SK-N-SH (cell line): ENCODE results near the gene CHSY1. TPM values are rescaled to one million over a fixed set of nuclear protein-coding genes. Genes with fewer than 3 reads are reported as not detected.
"Not testable (repeated sequence)": the region's sequence is repeated elsewhere in the genome, so short reads cannot be mapped to it uniquely, and the experiment has no call there.

Source experiments
- CTCF ChIA-PET: fragments of 300-600, 350-600 bp; formaldehyde crosslinking; extraction: SDS; loops from one replicate; lab custom pipeline; 2021; lab: Yijun Ruan, JAX
- POLR2A ChIA-PET: fragments of 350-600 bp; sonication (Branson Sonifier 250); formaldehyde crosslinking; extraction: SDS; loops from one replicate; lab custom pipeline; 2020; ENCODE audit warnings: antibody characterized with exemption, inconsistent platforms; lab: Yijun Ruan, JAX
- DNase-seq: peaks from one replicate; pipeline ENCODE4 v3.0.0; 2012
- H2AFZ ChIP-seq: fragments of 200-600 bp; sonication (generic); 2 replicates; pipeline ENCODE4 v1.8.1; 2016; ENCODE audit warnings: antibody characterized with exemption, mild to moderate bottlenecking, low read depth
- H3F3A ChIP-seq: fragments of 200-600 bp; sonication (generic); replicated peaks from 2 replicates; pipeline ENCODE3; 2016; ENCODE audit warnings: antibody characterized with exemption, mild to moderate bottlenecking; ENCODE audit not compliant: insufficient read depth
- H3K27ac ChIP-seq, 2 experiments: fragments of 200-500 bp in 1 of 2; fragments of 200-600 bp in 1 of 2; sonication (Bioruptor generic) in 1 of 2; sonication (generic), shearing (Covaris generic) in 1 of 2; 2 replicates each; pipeline versions ENCODE4 v1.5.1 to v1.6.1; 2014 to 2016; ENCODE audit warnings: low read depth in 2 of 2, inconsistent platforms in 1 of 2, low read length in 1 of 2, mild to moderate bottlenecking in 1 of 2, mixed read lengths in 1 of 2
- H3K27me3 ChIP-seq: fragments of 200-600 bp; sonication (generic), shearing (Covaris generic); 2 replicates; pipeline ENCODE4 v1.6.1; 2016; ENCODE audit warnings: mixed run types; ENCODE audit not compliant: insufficient read depth
- H3K36me3 ChIP-seq, 2 experiments: fragments of 200-500 bp in 1 of 2; fragments of 200-600 bp in 1 of 2; sonication (Bioruptor generic) in 1 of 2; sonication (generic) in 1 of 2; replicated peaks in 1 of 2; 2 replicates each; pipeline versions ENCODE3 to v1.5.1; 2014 to 2016; ENCODE audit warnings: low read length in 1 of 2, mild to moderate bottlenecking in 1 of 2; ENCODE audit not compliant: insufficient read depth in 2 of 2, control insufficient read depth in 1 of 2
- H3K4me1 ChIP-seq, 2 experiments: fragments of 200-500 bp in 1 of 2; fragments of 200-600 bp in 1 of 2; sonication (Bioruptor generic) in 1 of 2; sonication (generic), shearing (Covaris generic) in 1 of 2; 2 replicates each; pipeline versions ENCODE4 v1.5.1 to v1.6.1; 2014 to 2016; ENCODE audit warnings: low read depth in 1 of 2, low read length in 1 of 2, mixed run types in 1 of 2; ENCODE audit not compliant: insufficient read depth in 2 of 2, control insufficient read depth in 1 of 2
- H3K4me2 ChIP-seq: fragments of 200-600 bp; sonication (generic), shearing (Covaris generic); 2 replicates; pipeline ENCODE4 v1.6.1; 2017; ENCODE audit warnings: mixed run types
- H3K4me3 ChIP-seq, 2 experiments: fragments of 200-500 bp in 1 of 2; fragments of 200-600 bp in 1 of 2; sonication (Bioruptor generic) in 1 of 2; sonication (generic), shearing (Covaris generic) in 1 of 2; 2 replicates each; pipeline versions ENCODE4 v1.5.1 to v1.8.1; 2014 to 2016; ENCODE audit warnings: low read depth in 2 of 2, inconsistent platforms in 1 of 2, low read length in 1 of 2, mild to moderate bottlenecking in 1 of 2, mixed read lengths in 1 of 2, moderate library complexity in 1 of 2
- H3K79me2 ChIP-seq: fragments of 200-600 bp; sonication (generic); 2 replicates; pipeline ENCODE4 v1.8.1; 2017; ENCODE audit warnings: mild to moderate bottlenecking; ENCODE audit not compliant: insufficient read depth
- H3K9ac ChIP-seq: fragments of 200-600 bp; sonication (generic); 2 replicates; pipeline ENCODE4 v1.6.1; 2017; ENCODE audit warnings: mixed run types
- H3K9me2 ChIP-seq: fragments of 200-600 bp; sonication (generic); 2 replicates; pipeline ENCODE4 v1.6.1; 2017; ENCODE audit warnings: mixed run types
- H3K9me3 ChIP-seq: fragments of 200-600 bp; sonication (generic); 2 replicates; pipeline ENCODE4 v1.6.1; 2017; ENCODE audit warnings: mixed run types, mild to moderate bottlenecking, moderate library complexity
- H4K20me1 ChIP-seq: fragments of 200-600 bp; sonication (generic); 2 replicates; pipeline ENCODE4 v1.6.1; 2017; ENCODE audit warnings: mild to moderate bottlenecking, mixed run types; ENCODE audit not compliant: insufficient read depth
- CHD2 ChIP-seq: fragments of 150-350 bp; IDR thresholded peaks from 2 replicates; pipeline ENCODE4 v1.6.1; 2018; ENCODE audit warnings: low read length; ENCODE audit not compliant: partially characterized antibody
- ELF1 ChIP-seq: IDR thresholded peaks from 2 replicates; pipeline ENCODE4 v1.4.0; 2012
- FOXJ3 ChIP-seq: sonication (generic); formaldehyde crosslinking; IDR thresholded peaks from 2 replicates; pipeline ENCODE4 v1.5.1; 2020; ENCODE audit warnings: mild to moderate bottlenecking, missing genetic modification reagents
- FOXM1 ChIP-seq: IDR thresholded peaks from 2 replicates; pipeline ENCODE4 v1.4.0; 2012; ENCODE audit warnings: low read depth, mild to moderate bottlenecking
- GATA2 ChIP-seq: sonication (generic); formaldehyde crosslinking; IDR thresholded peaks from 2 replicates; pipeline ENCODE4 v1.5.0; 2020; ENCODE audit warnings: mild to moderate bottlenecking, missing genetic modification reagents
- MXI1 ChIP-seq: IDR thresholded peaks from 2 replicates; pipeline ENCODE4 v1.6.1; 2012; ENCODE audit warnings: mild to moderate bottlenecking, low read depth, low read length, improper control_type of control experiment
- RFX5 ChIP-seq: IDR thresholded peaks from 2 replicates; pipeline ENCODE4 v1.6.1; 2012; ENCODE audit warnings: mild to moderate bottlenecking, improper control_type of control experiment, low read length
- SIN3A ChIP-seq: IDR thresholded peaks from 2 replicates; pipeline ENCODE4 v1.6.1; 2012; ENCODE audit warnings: low read depth, mild to moderate bottlenecking, low read length, moderate library complexity, borderline replicate concordance
- SMC3 ChIP-seq: IDR thresholded peaks from 2 replicates; pipeline ENCODE4 v1.6.1; 2012; ENCODE audit warnings: low read depth, low read length, improper control_type of control experiment
- TAF1 ChIP-seq: IDR thresholded peaks from 2 replicates; pipeline ENCODE4 v1.6.1; 2012; ENCODE audit warnings: low read depth, mild to moderate bottlenecking, low read length, moderate library complexity, borderline replicate concordance
- TEAD4 ChIP-seq: IDR thresholded peaks from 2 replicates; pipeline ENCODE4 v1.4.0; 2012; ENCODE audit warnings: mild to moderate bottlenecking, borderline replicate concordance; ENCODE audit not compliant: insufficient read depth
- YY1 ChIP-seq: IDR thresholded peaks from 2 replicates; pipeline ENCODE4 v1.4.0; 2012; ENCODE audit warnings: low read depth, mild to moderate bottlenecking
- WGBS: methylation state at CpG from one replicate; pipeline ENCODE4 v1.1.6; 2017; ENCODE audit warnings: low lambda C conversion rate; 5-methylcytosine and 5-hydroxymethylcytosine counted together
- polyA plus RNA-seq, 3 experiments: library from polyadenylated mRNA; depleted of rRNA; stranded (reverse); fragments of >200 nt; gene quantifications; 2 replicates each; pipeline ENCODE4 v1.2.3, GENCODE V29; 2012
- TF ChIP-seq, protein P1 (sequence below): IDR thresholded peaks from 2 replicates; pipeline ENCODE4 v1.4.0; 2012; ENCODE audit warnings: low read depth, borderline replicate concordance

CHSY1 gene
- polyA plus RNA-seq, 1 of the 3 experiments (the other 2 are of a cell fraction): 15.7 TPM

DNA sequence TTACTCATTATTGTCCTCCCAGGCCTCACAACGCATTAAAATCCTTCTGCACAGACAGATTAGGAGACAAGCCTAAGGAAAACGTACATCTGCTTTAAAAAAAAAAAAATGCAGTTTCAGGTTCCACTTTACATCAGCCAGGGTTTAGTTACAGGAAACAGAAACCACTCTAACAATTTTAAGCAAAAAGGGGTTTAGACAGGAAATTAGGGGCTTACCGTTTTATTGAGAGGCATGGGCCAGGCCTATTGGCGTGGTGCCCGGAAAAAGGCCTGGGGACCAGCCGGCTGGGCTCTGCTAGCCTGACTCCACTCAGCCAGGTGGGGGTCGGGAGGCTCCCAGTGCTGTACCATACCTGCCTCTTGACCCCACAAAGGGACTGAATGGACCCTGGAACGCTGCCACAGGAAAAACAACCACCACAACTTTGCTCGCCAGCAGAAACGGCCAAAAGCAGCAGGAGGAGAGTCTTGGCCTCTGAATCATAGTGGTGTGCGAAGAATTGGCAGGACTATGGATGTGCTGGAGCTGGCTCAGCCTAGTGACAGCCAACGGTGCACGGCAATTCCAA is 124.3 kb downstream of the CHSY1 start (continued):
- TF ChIP-seq, protein P1, sequence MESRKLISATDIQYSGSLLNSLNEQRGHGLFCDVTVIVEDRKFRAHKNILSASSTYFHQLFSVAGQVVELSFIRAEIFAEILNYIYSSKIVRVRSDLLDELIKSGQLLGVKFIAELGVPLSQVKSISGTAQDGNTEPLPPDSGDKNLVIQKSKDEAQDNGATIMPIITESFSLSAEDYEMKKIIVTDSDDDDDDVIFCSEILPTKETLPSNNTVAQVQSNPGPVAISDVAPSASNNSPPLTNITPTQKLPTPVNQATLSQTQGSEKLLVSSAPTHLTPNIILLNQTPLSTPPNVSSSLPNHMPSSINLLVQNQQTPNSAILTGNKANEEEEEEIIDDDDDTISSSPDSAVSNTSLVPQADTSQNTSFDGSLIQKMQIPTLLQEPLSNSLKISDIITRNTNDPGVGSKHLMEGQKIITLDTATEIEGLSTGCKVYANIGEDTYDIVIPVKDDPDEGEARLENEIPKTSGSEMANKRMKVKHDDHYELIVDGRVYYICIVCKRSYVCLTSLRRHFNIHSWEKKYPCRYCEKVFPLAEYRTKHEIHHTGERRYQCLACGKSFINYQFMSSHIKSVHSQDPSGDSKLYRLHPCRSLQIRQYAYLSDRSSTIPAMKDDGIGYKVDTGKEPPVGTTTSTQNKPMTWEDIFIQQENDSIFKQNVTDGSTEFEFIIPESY: no peak
- TF ChIP-seq ELF1 (0 out of 2 replicates have a peak, but pooled peaks have one; percentile 12), TAF1 (no peak), SIN3A (no peak), FOXJ3 (CRISPR knock-in tag) (peak; percentile 69; the same call in 1 of the 2 replicates), MXI1 (peak; percentile 57; the same call in 1 of the 2 replicates), RFX5 (no peak), CHD2 (peak; percentile 56), YY1 (0 out of 2 replicates have a peak, but pooled peaks have one; percentile 41), TEAD4 (peak; percentile 58; the same call in 1 of the 2 replicates), GATA2 (no peak; the same call in 1 of the 2 replicates), FOXM1 (0 out of 2 replicates have a peak, but pooled peaks have one; percentile 16)

DNA sequence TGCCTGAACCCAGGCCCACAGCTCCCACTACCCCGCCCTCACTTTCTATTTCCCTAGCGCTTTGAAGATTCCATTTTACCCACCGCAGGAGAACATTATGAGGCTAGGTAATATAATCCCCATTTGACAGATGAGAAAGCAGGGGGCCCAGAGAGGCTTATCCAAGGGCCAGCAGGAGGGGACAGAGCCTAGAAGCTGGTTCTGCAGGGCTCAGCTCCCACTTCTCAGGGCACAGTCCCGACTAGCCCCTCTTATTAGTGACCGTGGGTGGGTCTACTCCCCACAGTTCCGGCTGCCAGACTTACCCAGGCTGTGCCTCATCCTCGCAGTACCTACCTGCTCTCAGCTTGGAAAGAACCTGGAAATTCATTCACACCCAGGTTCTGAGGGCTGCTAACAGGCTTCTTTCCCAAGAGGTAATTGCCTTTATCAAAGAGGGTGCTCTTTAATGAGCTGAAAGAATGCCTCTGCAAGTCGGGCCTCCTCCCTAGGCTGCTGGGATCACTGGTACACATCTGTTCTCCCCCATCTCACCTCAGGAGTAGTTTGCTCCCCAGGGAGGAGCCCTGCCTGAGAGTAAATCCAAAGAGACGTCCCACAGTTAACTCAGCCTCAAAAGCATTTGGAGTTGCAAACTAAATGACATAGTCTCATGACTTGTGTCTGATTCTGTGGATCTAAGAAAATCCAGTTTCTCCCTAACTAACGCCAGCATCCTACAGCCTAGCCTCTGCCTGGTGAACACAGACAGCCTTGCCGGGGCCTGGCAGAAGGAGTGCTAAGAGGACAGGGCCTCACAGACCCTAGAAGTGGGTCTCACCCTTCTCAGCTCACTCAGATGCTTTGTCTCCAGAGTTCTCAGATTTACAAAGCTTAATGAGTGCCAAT is 125.0 kb downstream of the CHSY1 start:
- H2AFZ ChIP-seq: peak overlapping the region; percentile 81
- CTCF ChIA-PET: interaction anchor here (0.7 to 2.1 kb wide), 4 partner anchors 17 to 131 kb away, joined by 3 to 13 read pairs (median 4); no protein-coding TSS in a partner anchor
- TF ChIP-seq SMC3 (0 out of 2 replicates have a peak, but pooled peaks have one; percentile 6), FOXJ3 (CRISPR knock-in tag) (no peak)
- DNase-seq: peak; percentile 63
- no peaks in the 10 kb centered on the region for H3K9me3 ChIP-seq
- WGBS: 45% methylated on average over 10 of the region's 11 CpGs
- H3K27ac ChIP-seq: peak overlapping the region; percentile 95 to 100
- H3K4me2 ChIP-seq: peak overlapping the region; percentile 73
- H3K36me3 ChIP-seq: no peaks in the 10 kb centered on the region
- H3K27me3 ChIP-seq: no peaks in the 10 kb centered on the region
- H3K4me1 ChIP-seq: peaks cover 31 to 47% of the 10 kb centered on the region in 2 experiments
- H3F3A ChIP-seq: peaks cover 45% of the 10 kb centered on the region
- peak overlapping the region; percentile 75 for H3K9ac ChIP-seq
- no peaks in the 10 kb centered on the region for H3K9me2 ChIP-seq
- no peaks in the 10 kb centered on the region for H3K79me2 ChIP-seq
- POLR2A ChIA-PET: interaction anchor here (1.2 kb wide), 1 partner anchor 22 kb away, joined by 4 read pairs; no protein-coding TSS in a partner anchor
- no peaks in the 10 kb centered on the region for H4K20me1 ChIP-seq
- H3K4me3 ChIP-seq: peak overlapping the region; percentile 7 to 34; a peak in 3 of 4 replicates

DNA sequence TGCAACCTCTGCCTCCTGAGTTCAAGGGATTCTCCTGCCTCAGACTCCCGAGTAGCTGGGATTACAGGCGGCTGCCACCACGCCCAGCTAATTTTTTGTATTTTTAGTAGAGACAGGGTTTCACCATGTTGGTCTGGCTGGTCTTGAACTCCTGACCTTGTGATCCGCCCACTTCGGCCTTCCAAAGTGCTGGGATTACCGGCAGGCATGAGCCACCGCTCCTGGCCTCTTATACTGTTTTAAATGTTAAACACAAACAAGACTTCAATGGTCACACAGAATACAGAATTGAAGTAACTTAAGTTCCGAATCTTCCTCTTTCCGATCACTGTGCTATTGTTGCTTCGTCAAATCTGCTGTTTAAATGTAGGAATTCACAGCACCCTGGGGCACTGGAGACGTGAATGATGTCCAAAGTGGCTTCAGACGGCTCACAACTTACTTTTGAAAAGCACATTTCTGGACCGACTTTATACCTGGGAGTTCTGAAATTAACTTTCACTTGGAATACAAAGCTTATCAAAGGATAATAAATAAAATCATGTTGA is 125.9 kb downstream of the CHSY1 start:
- POLR2A ChIA-PET: interaction anchor here (1.2 kb wide), 1 partner anchor 23 kb away, joined by 4 read pairs; no protein-coding TSS in a partner anchor
- not testable (repeated sequence) for H3K4me3 ChIP-seq, H3K36me3 ChIP-seq, H2AFZ ChIP-seq, DNase-seq, H3K27me3 ChIP-seq, H3K9me2 ChIP-seq, H3K79me2 ChIP-seq, H4K20me1 ChIP-seq, H3K9me3 ChIP-seq
- Histone ChIP-seq H3K4me1 (peaks cover 31 to 56% of the 10 kb centered on the region in 2 experiments), H3K9ac (peak overlapping the region; percentile 75; the same call in 1 of the 2 replicates), H3F3A (peaks cover 45% of the 10 kb centered on the region), H3K4me2 (0 out of 2 replicates have a peak overlapping the region, but pooled peaks have one; percentile 73), H3K27ac (peak overlapping the region; percentile 95 to 100)
- 85% methylated on average over 13 of the region's 13 CpGs for WGBS
- CTCF ChIA-PET: interaction anchor here (1.5 kb wide), 1 partner anchor 133 kb away, joined by 5 read pairs; no protein-coding TSS in a partner anchor
